Upper lobe of left lung (tissue), 4 donors: ENCODE results near the gene PFKP.

ENCODE experiments used
- CTCF ChIP-seq, 6 experiments: fragments of 450-650 bp in 4 of 6; fragments of 200-600 bp in 2 of 6; sonication (generic) in 2 of 6; IDR thresholded peaks; one replicate each; pipeline ENCODE4 v1.5.1; 2016 to 2019; ENCODE audit warnings: antibody characterized with exemption in 6 of 6
- EP300 ChIP-seq, 4 donors: sonication (generic); formaldehyde crosslinking; IDR thresholded peaks; one replicate each; pipeline ENCODE4 v1.5.1; 2017; ENCODE audit warnings: antibody characterized with exemption in 4 of 4, control low read depth in 2 of 4
- POLR2A ChIP-seq, 4 donors: fragments of 450-650 bp; IDR thresholded peaks; one replicate each; pipeline ENCODE4 v1.5.1; 2016 to 2017; ENCODE audit warnings: antibody characterized with exemption in 4 of 4, mild to moderate bottlenecking in 2 of 4
- POLR2AphosphoS5 ChIP-seq, 2 donors: sonication (generic); formaldehyde crosslinking; IDR thresholded peaks; one replicate each; pipeline ENCODE4 v1.5.1; 2017; ENCODE audit warnings: antibody characterized with exemption in 2 of 2

DNA sequence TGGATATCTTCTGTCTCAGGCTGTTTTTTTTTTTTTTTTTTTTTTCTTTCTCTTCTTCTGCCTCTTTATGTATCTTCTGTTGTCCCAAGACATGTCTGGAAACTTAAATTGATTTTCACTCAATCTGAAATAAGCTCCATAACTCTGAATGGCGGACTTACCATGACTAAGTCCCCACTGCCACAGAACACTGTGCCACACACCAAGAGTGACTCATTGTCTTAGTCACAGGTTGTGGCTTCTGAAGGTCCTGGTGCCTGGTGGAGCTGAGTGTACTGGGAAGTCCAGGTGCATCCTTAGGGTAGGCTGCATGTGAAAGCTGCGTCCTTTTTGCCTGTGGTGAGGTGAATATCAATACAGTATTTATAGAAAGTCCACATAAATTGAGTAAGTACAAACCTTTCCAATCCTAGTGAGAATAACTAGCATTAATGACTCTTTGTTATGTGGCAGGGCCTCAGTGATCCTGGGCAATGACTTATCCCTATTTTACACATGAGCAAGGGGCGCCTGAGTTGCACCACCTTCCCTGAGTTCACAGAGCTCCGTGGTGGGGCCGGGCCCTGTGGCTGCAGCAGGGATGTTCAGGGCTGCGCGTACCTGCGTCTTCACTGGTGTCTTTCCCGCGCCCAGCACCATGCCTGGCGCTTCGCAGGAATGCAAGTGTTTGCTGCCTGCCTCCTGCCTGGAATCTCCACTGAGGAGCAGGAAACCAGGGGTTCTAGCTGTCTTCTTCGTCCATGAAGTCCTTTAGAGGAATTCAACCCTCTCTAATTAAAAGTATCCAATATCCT lies 4.3 kb downstream of the PFKP start:
- TF ChIP-seq CTCF (IDR thresholded peaks at IDR 0.05) (no peak), POLR2A (IDR thresholded peaks at IDR 0.05) (no peak), POLR2AphosphoS5 (IDR thresholded peaks at IDR 0.05) (no peak), EP300 (IDR thresholded peaks at IDR 0.05) (no peak)
